Hematopoietic multipotent progenitor cell treated with erythropoietin and hydrocortisone succinate and interleukin-3 and kit ligand, for 17 days (in vitro differentiated cells): ENCODE measurements around the gene UBR1.
"Not testable (repeated sequence)": the region's sequence is repeated elsewhere in the genome, so short reads cannot be mapped to it uniquely, and the experiment has no call there.

Experiments used
- DNase-seq: peaks from one replicate; pipeline ENCODE4 v3.0.0-alpha.2; 2015; ENCODE audit warnings: low spot score

Gene UBR1

DNA sequence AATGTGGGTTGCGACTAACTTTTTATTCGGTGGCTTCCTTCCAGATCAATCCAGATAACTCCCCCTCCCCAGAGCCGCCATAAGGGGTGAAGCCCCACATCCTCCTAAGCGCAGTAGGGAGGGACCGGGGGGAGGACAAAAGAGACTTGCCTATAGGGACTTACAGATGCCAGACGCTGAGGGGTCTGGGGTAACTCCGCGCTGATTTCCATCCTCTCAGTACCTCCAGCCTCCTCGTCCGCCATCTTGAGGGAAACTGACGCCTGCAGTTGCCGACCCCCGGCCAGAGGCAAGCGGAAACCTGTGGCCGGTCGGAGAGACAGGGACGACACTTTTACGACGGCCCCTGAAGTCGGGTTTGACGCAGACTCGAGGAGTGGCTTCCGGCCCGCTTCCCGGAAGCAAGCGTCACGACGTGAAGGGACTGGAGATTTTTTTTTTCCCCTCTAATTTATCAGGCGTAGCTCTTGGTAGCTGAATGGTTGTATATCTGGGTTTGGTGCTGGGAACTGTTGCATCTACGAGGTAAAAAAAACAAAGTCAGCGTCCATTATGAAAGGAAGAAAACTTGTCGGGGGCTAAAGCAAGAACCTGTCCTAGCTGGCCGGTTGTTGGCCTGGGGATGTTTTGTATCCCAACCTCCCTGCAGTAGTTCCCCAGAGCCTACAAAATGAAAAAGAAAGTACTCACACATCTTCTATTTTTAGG lies at the start of gene UBR1:
UBR1 (minus strand) TSS at position 261 of the 708 bp plus-strand sequence; CDS start at position 245, 16 bp downstream.
- peak; percentile 90 for DNase-seq

DNA sequence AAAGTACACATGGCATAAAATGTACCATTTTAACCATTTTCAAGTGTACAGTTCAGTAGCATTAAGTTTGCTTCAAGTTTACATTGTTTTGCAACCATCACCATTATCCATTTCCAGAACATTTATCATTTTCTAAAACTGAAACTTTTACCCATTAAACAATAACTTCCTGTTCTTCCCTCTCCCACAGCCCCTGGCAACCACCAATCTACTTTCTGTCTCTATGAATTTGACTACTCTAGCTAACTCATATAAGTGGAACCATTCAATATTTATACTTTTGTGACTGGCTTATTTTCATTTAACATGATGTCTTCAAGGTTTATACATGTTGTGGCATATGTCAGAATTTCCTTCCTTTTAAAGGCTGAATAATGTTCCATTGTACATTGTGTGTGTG lies 47.4 kb upstream of the UBR1 start:
- no peak for DNase-seq

DNA sequence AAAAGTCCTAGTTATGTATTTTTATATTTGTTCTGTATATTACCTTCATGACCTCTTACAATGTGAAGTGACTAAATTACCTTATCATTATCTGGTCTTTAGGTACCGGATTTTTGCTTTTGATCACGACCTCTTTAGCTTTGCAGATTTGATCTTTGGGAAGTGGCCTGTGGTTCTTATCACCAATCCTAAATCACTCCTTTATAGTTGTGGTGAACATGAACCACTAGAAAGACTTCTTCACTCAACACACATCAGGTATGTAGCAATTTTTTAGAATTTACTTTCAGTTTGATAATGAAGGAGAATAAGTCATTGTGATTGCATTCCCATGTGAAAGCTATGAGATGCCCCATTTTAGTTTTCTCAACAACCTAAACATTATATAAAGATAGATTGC lies 45.9 kb upstream of the UBR1 start:
- DNase-seq = no peak

DNA sequence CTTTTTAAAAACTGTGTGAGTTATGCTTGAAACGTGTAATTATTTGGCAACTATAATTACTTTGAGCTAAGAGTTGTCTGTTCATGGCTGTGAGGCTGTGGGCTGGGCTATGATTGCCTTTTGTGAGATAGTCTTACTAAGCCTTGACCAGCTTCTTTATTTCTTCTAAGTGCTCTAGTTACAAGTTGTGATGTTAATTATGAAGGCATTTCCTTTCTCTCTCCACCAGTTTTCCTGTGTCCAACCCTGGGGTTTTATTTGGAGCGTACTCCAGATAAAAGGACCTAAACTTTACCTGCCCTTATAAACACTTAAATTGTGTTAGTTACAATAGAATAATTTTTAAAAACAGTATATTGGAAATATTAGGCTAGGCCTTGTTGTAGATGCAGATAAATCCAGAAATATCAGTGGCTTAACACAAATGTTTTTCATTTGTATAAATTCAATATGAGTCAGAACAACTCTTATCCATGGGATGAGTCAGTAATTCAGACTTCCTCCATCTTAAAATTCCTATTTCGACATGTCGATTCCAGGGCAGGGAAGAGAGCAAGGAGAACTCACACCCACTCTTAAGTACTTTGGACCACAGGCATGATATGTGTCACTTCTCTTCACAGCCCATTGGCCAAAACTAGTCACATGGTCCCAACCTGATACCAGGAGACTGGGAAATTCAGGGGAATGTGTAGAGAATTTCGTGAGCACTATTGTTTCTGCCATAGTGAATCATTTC lies 44.5 kb upstream of the UBR1 start:
- DNase-seq = no peak

DNA sequence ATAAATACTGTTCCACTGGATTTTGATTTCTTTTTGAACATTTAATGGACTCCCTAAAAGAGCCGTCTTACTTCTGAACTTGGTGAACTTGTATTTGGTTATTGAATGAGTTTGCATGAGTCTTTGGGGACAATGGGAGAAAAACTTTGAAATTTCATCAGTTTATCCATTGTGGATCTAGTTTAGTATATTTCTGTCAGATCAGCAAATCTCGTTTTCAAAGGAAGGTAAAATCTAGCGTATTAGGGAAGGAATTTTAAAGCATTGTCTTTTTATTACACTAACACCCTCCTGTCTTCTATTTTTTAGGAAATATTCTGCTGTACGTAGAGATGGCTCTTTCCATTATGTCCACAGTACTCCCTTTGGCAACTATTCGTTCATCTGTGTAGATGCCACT lies 40.3 kb upstream of the UBR1 start:
- DNase-seq = no peak

DNA sequence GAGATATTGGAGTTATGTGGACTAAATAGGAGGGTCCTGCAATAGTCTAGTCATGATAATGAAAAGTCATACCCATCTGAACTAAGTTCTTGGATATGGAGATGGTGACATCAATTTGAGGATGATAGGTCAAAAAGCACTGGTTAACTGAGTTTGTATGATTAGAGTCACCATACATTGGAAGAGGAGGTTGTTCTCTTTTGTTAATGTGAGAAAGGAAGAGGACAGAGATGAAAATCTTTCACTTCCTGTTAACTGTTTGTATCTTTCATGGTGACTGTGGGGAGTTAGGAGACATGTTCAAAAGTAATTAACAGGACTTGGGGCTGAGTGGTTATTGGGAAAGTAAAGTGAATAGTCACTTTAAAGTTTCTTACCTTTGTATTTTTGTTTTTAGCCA lies 38.7 kb upstream of the UBR1 start:
- no peak for DNase-seq

DNA sequence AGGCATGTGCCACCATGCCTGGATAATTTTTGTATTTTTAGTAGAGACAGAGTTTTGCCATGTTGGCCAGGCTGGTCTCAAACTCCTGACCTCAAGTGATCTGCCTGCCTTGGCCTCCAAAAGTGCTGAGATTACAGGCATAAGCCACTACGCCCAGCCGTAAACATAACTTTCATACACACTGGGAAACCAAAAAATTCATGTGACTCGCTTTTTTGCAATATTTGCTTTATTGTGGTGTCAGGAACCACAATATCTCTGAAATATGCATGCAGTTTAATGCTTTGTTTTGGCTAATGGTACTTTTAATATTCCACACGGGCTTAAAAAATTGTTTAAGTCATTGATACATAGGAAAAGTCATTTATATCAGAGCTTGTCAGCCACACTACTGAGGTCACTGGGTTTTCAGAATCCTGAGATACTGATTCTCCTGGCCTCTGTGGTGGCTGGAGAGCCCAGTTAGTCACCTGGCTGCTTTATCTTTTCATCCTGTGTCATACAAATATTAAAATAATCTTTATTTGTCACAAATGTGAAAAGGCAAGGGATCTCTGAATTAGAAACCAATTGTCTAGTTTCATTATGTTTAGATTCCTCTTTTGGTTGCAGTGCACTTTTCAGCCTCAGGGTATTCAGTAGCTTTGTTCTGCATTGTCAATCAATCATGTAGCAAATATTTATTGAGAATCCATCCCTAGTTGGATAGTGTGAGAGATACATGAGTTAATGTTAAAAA lies 37.5 kb upstream of the UBR1 start:
- DNase-seq = no peak

DNA sequence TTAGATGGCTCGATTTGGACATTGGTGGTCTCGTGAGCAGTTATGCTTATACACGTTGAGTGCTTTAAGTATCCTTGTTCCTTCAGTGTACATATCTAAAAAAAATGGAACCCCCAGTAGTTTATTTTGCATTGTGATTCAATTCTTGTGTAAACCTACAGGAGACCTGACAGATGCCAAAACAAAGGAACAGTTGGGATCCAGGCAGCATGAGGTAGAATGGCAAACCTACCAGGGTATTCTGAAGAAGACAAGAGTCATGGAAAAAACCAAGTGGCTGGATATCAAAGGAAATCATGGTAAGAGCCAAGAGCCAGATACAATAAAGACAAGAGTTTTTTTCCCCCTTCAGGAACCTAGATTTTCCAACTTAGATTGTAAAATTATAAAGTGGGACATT lies 29.5 kb upstream of the UBR1 start:
- DNase-seq = no peak

DNA sequence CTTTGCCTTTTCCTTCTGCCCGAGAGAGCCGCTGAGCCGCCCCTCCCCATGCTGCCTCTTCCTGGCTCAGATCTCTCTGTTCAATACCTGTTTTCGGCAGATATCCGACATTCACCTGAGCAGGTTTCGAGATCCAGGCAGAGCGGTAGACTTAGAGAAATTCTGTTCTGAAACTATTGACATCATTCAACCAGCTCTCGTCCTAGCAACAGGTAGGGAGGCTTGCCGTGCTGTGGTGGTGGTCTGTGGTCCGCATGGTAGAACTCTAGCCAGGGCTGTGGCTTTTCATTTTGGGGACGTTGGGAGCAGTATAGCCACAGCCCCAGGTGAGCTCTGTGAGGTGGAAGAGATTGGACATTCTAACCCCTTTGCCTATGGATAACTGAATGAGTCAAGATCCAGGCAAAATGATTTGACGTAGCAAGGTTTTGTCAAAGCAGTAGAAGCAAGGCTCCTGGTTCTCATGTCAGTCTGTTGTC lies 28.4 kb upstream of the UBR1 start:
- no peak for DNase-seq

DNA sequence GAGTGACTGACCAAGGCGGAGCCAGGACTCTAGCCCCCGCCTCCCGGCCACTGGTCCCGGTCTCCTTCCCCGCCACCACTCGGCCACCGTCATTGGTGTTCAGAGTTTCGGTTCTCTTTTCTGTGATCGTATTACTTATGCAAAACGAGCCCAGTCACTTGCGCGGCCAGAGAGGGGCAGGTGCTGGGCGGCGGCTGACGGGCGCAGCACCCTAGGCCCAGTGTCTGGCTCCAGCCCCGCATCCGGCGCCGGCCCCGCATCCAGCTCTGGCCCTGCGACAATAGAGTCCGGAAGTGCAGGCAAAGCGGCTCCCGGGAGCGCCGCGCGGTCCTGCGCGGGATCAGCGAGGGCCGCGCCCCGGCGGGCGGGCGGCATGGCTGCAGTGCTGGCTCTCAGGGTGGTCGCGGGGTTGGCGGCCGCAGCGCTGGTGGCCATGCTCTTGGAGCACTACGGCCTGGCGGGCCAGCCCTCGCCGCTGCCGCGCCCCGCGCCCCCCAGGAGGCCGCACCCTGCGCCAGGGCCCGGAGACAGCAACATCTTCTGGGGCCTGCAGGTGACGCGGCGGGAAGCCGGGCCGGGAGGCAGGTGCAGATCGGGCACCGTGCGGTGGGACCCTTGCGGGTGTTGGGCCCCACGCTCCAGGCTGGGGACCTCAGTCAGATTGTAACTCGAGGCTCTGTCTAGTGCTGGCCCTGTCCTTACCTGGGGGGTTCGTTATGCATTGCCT lies 27.8 kb upstream of the UBR1 start, which contains the start of gene TMEM62:
TMEM62 (plus strand) TSS at position 157 of the 727 bp plus-strand sequence; CDS start at position 374, 217 bp downstream.
- DNase-seq = peak; percentile 55

DNA sequence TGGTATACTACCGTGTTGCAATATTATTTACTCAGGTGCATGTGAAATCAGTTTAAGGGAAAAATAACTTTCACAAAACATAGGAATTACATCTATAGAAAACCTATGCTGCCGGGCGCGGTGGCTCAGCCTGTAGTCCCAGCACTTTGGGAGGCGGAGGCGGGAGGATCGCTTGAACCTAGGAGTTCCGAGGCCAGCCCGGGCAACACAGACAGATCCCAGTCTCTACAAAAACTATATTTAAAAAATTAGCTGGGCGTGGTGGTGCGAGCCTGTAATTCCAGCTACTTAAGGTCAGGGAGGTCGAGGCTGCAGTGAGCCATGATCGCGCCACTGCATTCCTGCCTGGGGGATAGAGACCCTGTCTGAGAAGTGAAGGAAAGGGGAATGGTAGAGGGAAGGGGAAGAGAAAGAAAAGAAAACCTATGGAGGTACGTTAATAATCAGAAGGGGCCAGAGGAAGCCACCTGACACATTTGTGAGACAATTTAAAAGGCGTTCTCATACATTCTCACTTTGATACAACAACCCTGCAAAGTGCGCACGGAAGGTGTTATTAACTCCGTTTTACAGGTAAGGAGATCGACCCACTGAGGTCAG lies 27.1 kb upstream of the UBR1 start:
- DNase-seq = no peak

DNA sequence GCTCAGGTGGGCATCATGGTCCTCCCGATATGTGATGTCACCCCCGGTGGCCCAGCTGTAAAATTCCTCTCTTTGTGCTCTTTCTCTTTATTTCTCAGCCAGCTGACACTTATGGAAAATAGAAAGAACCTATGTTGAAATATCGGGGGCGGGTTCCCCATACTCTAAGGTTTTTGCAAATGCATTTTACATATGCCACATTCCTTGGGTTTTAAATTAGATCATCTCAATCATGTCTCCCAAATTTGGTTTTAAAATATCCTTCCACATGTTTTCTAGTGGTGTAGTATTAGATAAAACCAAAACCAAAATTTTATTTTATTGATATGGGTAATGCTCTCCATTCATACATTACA lies 23.1 kb upstream of the UBR1 start:
- no peak for DNase-seq

DNA sequence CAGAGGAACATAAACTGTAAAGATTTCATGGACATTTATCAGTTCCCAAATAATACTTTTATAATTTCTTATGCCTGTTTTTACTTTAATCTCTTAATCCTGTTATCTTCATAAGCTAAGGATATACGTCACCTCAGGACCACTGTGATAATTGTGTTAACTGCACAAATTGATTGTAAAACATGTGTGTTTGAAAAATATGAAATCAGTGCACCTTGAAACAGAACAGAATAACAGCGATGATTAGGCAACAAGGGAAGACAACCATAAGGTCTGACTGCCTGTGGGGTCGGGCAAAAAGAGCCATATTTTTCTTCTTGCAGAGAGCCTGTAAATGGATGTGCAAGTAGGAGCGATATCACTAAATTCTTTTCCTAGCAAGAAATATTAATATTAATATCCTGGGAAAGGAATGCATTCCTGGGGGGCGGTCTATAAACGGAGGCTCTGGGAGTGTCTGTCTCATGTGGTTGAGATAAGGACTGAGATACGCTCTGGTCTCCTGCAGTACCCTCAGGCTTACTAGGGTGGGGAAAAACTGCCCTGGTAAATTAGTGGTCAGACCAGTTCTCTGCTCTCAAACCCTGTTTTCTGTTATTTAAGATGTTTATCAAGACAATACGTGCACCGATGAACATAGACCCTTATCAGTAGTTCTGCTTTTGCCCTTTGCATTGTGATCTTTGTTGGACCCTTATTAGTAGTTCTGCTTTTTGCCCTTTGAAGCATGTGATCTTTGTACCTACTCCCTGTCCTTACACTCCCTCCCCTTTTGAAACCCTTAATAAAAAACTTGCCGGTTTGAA lies 22.5 kb upstream of the UBR1 start:
- DNase-seq = not testable (repeated sequence)

DNA sequence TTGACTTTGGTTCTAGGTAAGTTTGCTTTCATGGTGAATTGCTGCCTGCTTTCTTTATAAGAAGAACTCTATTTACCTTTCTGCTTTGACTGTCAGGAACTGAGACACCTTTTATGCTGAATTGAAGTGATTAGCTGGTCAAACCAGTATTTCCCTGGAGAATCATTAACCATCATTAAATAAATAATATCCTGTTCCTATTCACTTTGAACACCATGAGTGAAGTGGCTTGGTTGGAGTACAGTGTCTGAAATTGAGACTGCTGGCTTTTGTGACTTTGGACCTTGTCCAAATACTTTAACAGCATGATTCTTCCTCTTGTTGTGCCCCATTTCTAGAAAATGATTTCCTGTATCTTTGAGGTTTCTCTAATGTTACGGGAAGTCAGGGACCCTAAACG lies 21.9 kb upstream of the UBR1 start:
- DNase-seq = no peak

DNA sequence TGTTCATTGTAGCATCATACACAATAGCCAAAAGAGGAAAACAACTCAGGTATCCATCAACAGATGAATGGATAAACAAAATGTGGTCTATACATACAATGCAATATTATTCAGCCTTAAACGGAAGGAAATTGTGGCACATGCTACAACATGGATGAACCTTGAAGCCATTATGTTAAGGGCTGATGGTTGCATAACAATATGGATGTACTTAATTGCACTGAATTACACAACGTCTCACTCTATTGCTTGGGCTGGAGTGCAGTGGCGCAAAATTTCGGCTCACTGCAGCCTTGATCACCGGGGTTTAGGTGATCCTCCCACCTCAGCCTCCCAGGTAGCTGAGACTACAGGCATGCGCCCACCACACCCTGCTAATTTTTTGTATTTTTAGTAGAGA lies 20.5 kb upstream of the UBR1 start:
- DNase-seq = no peak

DNA sequence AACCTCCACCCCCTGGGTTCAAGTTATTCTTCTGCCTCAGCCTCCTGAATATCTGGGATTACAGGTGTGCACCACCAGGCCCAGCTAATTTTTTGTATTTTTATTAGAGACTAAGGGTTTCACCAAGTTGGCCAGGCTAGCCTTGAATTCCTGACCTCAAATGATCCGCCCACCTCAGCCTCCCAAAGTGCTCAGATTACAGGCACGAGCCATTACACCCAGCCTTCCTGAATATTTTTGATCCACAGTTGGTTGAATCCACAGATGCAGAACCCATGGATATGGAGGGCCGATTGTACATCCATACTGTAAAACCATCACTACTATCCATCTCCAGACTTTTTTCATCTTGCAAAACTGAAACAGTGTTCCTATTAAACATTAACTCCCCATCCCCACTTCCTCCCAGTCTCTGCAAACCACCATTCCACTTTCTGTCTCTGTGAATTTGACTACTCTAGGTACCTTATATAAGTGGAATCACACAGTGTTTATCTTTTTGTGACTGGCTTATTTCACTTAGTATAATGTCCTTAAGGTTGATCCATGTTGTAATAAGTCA lies 19.3 kb upstream of the UBR1 start:
- DNase-seq = no peak

DNA sequence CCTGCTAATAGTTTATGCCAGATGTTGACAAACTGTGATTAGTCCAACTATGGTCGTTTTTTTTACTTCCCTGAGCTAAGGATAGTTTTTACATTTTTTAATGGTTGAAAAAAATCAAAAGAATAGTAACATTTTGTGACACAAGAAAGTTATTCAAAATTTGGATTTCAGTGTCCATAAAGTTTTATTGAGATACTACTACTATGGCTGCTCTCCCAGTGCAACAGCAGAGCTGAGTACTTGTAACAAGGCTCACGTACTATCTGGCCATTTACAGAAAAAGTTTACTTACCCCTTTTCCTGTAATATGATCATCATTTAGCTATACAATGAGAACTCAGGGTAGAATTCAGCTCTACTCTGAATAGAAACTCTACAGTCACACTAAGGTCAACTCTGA lies 16.0 kb upstream of the UBR1 start:
- no peak for DNase-seq

DNA sequence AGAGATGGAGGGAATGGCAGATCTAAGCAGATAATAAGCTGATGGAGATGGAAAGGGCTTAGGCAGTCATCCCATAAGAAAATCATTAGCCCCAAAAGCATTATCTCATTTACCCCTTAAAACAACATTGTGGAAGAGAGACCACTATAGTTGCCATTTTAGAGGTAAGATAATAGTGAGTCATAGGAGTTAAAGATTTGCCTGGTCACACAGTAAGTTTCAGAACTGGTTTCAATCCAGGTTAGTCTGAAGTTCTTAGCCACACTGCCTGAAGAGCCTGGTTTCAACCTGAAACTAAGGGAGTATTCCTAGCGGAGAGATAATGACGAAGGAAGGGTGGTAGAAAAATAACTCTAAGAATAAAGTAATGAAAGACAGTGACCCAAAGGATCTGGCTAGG lies 13.0 kb upstream of the UBR1 start:
- no peak for DNase-seq

DNA sequence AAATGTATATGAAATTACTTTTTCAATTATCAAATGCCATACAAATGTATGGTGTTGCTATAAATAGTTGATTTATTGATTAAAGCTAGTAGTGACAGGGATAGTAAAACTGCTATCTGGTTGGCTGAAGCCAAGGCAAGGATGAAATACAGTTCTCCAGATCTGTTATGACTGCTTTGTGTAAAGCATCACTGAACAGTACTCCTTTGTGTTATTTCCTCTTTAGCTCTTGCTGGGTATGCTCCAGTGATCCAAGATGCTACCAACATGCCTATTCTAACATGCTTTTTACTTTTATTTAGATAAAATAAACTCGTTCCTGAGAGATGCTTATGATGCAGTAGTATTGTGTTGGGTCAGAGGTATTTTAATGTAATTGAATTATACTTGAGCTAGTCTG lies 12.4 kb upstream of the UBR1 start:
- no peak for DNase-seq

DNA sequence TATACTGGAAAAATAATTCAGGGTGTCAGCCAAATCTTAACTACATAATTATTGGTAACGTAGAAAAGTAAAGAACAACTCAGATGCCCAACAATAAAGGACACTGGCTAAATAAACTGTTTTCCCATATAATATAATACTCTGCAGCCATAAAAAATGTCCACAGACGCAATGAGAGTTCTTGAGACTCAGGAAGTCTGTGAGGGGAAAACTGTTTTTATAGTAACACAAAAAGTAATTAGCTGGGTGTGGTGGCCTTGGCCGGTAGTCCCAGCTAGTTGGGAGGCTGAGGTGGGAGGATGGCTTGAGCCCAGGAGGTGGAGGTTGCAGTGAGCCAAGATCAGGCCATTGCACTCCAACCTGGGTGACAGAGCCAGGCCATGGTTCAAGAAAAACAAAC lies 5.5 kb upstream of the UBR1 start:
- DNase-seq = no peak

DNA sequence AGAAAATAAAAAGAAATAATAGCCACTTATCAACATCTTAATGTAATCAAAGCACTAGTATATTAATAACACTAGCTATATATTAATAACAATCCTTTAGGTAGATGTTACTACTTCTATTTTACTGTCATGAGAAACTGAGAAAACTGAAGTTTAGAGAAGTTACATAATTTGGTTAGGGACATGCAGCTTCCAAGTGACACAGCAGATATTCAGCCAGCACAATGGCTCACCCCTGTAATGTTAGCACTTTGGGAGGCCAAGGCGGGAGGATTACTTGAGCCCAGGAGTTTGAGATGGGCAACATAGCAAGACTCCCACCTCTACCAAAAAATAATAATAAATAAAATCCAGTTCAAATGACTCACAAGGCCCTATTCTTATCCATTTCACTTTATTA lies 1.9 kb upstream of the UBR1 start:
- no peak for DNase-seq
